ENCODE measurements around the gene SMC1B. TPM values are rescaled to one million over a fixed set of nuclear protein-coding genes. Genes with fewer than 3 reads are reported as not detected.

Gene SMC1B
- total and polyA plus RNA-seq, 2 experiments from 2014 or later = 0.10 TPM; not detected in 1

DNA sequence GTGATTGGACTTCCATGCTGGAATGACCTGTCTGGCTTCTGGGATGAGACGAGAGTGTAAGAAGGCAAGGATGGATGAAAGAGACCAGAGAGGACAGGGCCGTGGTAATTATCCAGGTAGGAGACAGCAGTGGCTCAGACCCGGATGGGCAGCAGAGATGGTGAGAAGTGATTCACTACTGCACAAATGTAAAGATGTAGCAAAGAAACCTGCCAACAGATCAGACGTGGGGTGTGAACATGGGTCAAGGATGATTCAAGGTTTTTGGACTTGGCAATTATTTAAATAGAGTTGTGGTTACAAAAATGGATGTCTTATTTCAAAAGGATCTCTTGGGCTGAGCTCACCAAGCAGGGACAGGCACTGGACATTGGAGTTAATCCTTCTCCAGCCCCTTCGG lies 32.8 kb upstream of the SMC1B start:
- 87% methylated on average over 5 of the region's 5 CpGs for WGBS (ENCODE audit: low lambda C conversion rate, missing lambda C conversion rate)
- Histone ChIP-seq H3K27me3 (no peaks in the 10 kb centered on the region), H3K9me2 (replicated peaks; ENCODE audit: insufficient read depth) (no peaks in the 10 kb centered on the region), H3K9me3 (ENCODE audit: low read depth) (no peaks in the 10 kb centered on the region), H3K4me1 (ENCODE audit: insufficient read depth) (peaks cover 34% of the 10 kb centered on the region), H2AFZ (no peak overlapping the region), H4K20me1 (ENCODE audit: insufficient read depth, poor library complexity, severe bottlenecking) (no peaks in the 10 kb centered on the region), H3K36me3 (replicated peaks; ENCODE audit: insufficient read depth, low read depth) (no peaks in the 10 kb centered on the region), H3K27ac (no peak overlapping the region), H3K4me3 (no peak overlapping the region), H3K79me2 (no peaks in the 10 kb centered on the region), H3K4me2 (no peak overlapping the region)
- no peak for DNase-seq (ENCODE audit: low spot score)
- TF ChIP-seq EZH2phosphoT487 (IDR thresholded peaks at IDR 0.05; ENCODE audit: low read depth, severe bottlenecking, unreplicated experiment) (no peak), EZH2 (IDR thresholded peaks at IDR 0.05; ENCODE audit: borderline replicate concordance) (no peak)
- TF ChIP-seq, protein P1, sequence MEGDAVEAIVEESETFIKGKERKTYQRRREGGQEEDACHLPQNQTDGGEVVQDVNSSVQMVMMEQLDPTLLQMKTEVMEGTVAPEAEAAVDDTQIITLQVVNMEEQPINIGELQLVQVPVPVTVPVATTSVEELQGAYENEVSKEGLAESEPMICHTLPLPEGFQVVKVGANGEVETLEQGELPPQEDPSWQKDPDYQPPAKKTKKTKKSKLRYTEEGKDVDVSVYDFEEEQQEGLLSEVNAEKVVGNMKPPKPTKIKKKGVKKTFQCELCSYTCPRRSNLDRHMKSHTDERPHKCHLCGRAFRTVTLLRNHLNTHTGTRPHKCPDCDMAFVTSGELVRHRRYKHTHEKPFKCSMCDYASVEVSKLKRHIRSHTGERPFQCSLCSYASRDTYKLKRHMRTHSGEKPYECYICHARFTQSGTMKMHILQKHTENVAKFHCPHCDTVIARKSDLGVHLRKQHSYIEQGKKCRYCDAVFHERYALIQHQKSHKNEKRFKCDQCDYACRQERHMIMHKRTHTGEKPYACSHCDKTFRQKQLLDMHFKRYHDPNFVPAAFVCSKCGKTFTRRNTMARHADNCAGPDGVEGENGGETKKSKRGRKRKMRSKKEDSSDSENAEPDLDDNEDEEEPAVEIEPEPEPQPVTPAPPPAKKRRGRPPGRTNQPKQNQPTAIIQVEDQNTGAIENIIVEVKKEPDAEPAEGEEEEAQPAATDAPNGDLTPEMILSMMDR (IDR thresholded peaks at IDR 0.05; ENCODE audit: poor library complexity) = no peak

DNA sequence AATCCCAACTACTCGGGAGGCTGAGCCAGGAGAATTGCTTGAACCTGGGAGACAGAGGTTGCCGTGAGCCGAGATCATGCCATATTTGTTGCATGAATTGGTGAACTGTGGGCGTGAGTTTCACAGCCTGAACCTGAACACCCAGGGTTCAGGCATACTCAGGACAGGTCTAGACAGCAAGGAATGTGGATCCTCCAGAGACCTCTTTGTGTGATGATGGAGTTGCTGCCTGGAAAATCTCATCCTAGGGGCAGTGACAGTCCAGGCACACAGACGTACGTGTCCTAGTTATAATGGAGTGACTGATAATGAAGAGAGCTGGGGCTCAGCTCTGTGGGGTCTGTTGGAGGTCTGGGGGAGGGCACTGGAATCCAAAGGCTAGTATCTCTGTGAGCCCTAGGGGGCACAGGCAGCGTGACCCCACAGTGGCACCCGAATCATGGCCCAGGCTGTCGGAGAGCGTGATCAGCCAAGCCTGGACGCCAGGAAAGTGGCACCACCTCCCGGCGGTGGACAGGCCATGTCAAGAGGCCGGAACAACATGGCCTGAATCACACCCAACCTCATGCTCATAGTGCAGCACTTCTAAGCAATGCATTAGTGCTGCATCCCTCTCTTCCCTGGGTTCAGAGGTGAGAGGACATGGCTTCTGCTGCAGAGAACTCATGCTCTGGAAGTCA lies 31.8 kb upstream of the SMC1B start:
- Histone ChIP-seq H3K27ac (no peak overlapping the region), H3K9me3 (ENCODE audit: low read depth) (no peaks in the 10 kb centered on the region), H3K9me2 (replicated peaks; ENCODE audit: insufficient read depth) (no peaks in the 10 kb centered on the region), H3K36me3 (replicated peaks; ENCODE audit: insufficient read depth, low read depth) (no peaks in the 10 kb centered on the region), H3K4me2 (no peak overlapping the region), H3K4me1 (ENCODE audit: insufficient read depth) (peaks cover 30% of the 10 kb centered on the region), H3K79me2 (no peaks in the 10 kb centered on the region), H4K20me1 (ENCODE audit: insufficient read depth, poor library complexity, severe bottlenecking) (no peaks in the 10 kb centered on the region), H3K27me3 (no peaks in the 10 kb centered on the region), H2AFZ (no peak overlapping the region), H3K4me3 (no peak overlapping the region)
- WGBS (ENCODE audit: low lambda C conversion rate, missing lambda C conversion rate) = 87% methylated on average over 14 of the region's 14 CpGs
- TF ChIP-seq EZH2 (IDR thresholded peaks at IDR 0.05; ENCODE audit: borderline replicate concordance) (no peak), EZH2phosphoT487 (IDR thresholded peaks at IDR 0.05; ENCODE audit: low read depth, severe bottlenecking, unreplicated experiment) (no peak)
- TF ChIP-seq, protein P1 (IDR thresholded peaks at IDR 0.05; ENCODE audit: poor library complexity) = no peak
- DNase-seq (ENCODE audit: low spot score) = no peak

DNA sequence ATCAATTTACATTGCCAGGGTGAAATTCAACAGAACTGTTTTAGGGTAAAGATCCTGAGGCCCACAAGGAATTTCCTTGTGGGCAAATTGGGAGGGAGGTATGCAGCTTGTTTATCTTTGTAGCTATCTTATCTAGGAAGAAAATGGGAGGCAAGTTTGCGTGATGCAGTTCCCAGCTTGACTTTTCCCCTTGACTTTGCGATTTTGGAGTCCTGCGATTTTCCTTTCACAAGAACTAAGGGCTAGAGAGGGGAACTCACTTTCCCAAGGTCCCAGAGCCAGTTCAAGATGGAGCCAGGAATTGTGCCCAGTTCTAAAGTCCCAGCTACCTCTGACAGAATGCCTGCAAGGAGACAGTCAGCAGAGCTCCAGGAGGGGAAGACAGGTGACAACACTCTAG lies 30.8 kb upstream of the SMC1B start:
- H3K9me2 ChIP-seq (replicated peaks; ENCODE audit: insufficient read depth) = no peaks in the 10 kb centered on the region
- no peaks in the 10 kb centered on the region for H3K27me3 ChIP-seq
- TF ChIP-seq EZH2 (IDR thresholded peaks at IDR 0.05; ENCODE audit: borderline replicate concordance) = no peak
- no peak for TF ChIP-seq EZH2phosphoT487 (IDR thresholded peaks at IDR 0.05; ENCODE audit: low read depth, severe bottlenecking, unreplicated experiment)
- TF ChIP-seq, protein P1 (IDR thresholded peaks at IDR 0.05; ENCODE audit: poor library complexity) = no peak
- peak overlapping the region; percentile 37 for H3K27ac ChIP-seq
- no peak overlapping the region for H3K4me3 ChIP-seq
- DNase-seq (ENCODE audit: low spot score) = no peak
- H3K4me1 ChIP-seq (ENCODE audit: insufficient read depth) = peaks cover 29% of the 10 kb centered on the region
- no peaks in the 10 kb centered on the region for H3K36me3 ChIP-seq (replicated peaks; ENCODE audit: insufficient read depth, low read depth)
- H3K4me2 ChIP-seq = no peak overlapping the region
- H3K9me3 ChIP-seq (ENCODE audit: low read depth) = no peaks in the 10 kb centered on the region
- H4K20me1 ChIP-seq (ENCODE audit: insufficient read depth, poor library complexity, severe bottlenecking) = no peaks in the 10 kb centered on the region
- no peaks in the 10 kb centered on the region for H3K79me2 ChIP-seq
- 21% methylated on average over 3 of the region's 3 CpGs for WGBS (ENCODE audit: low lambda C conversion rate, missing lambda C conversion rate)
- H2AFZ ChIP-seq = no peak overlapping the region

Data from hepatocyte (in vitro differentiated cells).